Endothelial cell of hepatic sinusoid (primary cell): ENCODE data around the gene OR2V1.

Source experiments
- in situ Hi-C: cut with HindIII; loops from 2 replicates; pipeline ENCODE4 v1.10.0; 2017; ENCODE audit warnings: low sequenced_read_pairs

Gene OR2V1

GRCh38 chr5:181076920-181077319, 54.0 kb downstream of the OR2V1 start:
- in situ Hi-C loops = no loop called here
